Heart right ventricle (tissue), 16 donors: ENCODE data around the gene TMEM40. TPM values are rescaled to one million over a fixed set of nuclear protein-coding genes. Genes with fewer than 3 reads are reported as not detected.

Experiments
- ATAC-seq, 8 donors: fragments of 200-7000 bp; cut with Tn5 transposase; one replicate each; pipeline ENCODE4 v1.9.1; 2020; ENCODE audit warnings: mild to moderate bottlenecking in 8 of 8, moderate library complexity in 8 of 8, moderate number of reproducible peaks in 1 of 8
- DNase-seq, 2 donors: peaks; one replicate each; pipeline ENCODE4 v3.0.0-alpha.2; 2020
- H3K27ac ChIP-seq, 10 donors: fragments of 200-600 bp; sonication (generic) in 2 of 10; one replicate each; pipeline versions ENCODE4 v1.5.0 to v1.8.0; 2020 to 2022; ENCODE audit warnings: mild to moderate bottlenecking in 3 of 10
- H3K27me3 ChIP-seq, 7 donors: fragments of 200-600 bp; one replicate each; pipeline ENCODE4 v1.8.0; 2021 to 2022; ENCODE audit warnings: mild to moderate bottlenecking in 2 of 7
- H3K36me3 ChIP-seq, 9 donors: fragments of 200-600 bp; sonication (generic) in 1 of 9; one replicate each; pipeline versions ENCODE4 v1.5.0 to v1.8.0; 2020 to 2022; ENCODE audit warnings: mild to moderate bottlenecking in 2 of 9
- H3K4me1 ChIP-seq, 9 donors: fragments of 200-600 bp; sonication (generic) in 1 of 9; one replicate each; pipeline versions ENCODE4 v1.5.0 to v1.8.0; 2020 to 2022; ENCODE audit warnings: mild to moderate bottlenecking in 4 of 9
- H3K4me3 ChIP-seq, 10 donors: fragments of 200-600 bp; sonication (generic) in 2 of 10; one replicate each; pipeline versions ENCODE4 v1.5.0 to v1.8.0; 2020 to 2022; ENCODE audit warnings: mild to moderate bottlenecking in 7 of 10, moderate library complexity in 2 of 10
- H3K9me3 ChIP-seq, 11 donors: fragments of 200-600 bp in 10 of 11; sonication (generic) in 2 of 11; one replicate each; pipeline versions ENCODE4 v1.5.0 to v1.8.0; 2013 to 2022; ENCODE audit warnings: mild to moderate bottlenecking in 2 of 11, control low read depth in 1 of 11, moderate library complexity in 1 of 11
- WGBS, 2 donors: extraction: QIAGEN DNeasy Blood & Tissue Kit; methylation state at CpG; one replicate each; pipeline ENCODE4 v1.1.7; 2013; ENCODE audit warnings: inconsistent platforms in 1 of 2; 5-methylcytosine and 5-hydroxymethylcytosine counted together
- intact Hi-C, 10 donors: fragments of 100-400 bp; cut with DNase I; formaldehyde crosslinking; loops; one replicate each; pipeline versions ENCODE4 v1.11.1 to v1.14.2; 2022
- polyA plus RNA-seq, 2 donors: library from polyadenylated mRNA; stranded (reverse); fragments of 200-250 nt; gene quantifications; one replicate each; pipeline ENCODE4 v1.2.3, GENCODE V29; 2013
- total RNA-seq, 10 donors: library from RNA; stranded (reverse); fragmentation: NEBNext Ultra II Directional in 3 of 10; extraction: Animal tissue kit (Norgen Biotek cat#: 25700) in 3 of 10; gene quantifications; one replicate each; pipeline versions ENCODE4 v1.2.1 to v1.2.4, GENCODE V29; 2021 to 2023
- TF ChIP-seq, protein P1 (sequence below), 9 donors: fragments of 200-600 bp; sonication (generic) in 2 of 9; IDR thresholded peaks; one replicate each; pipeline versions ENCODE4 v1.5.0 to v1.8.0; 2021 to 2022; ENCODE audit warnings: antibody characterized with exemption in 9 of 9, mild to moderate bottlenecking in 5 of 9, moderate library complexity in 1 of 9
- donor health status: Arrhythmogenic right ventricular cardiomyopathy.
- donor health status: ischemic (EF 13 %, LVEDD 7.1; RV severe dilation, severe dysfunction).
- donor health status: healthy with polysubstance abuse.
- donor health status: DM: no; HTN: yes; CAD: no.
- donor health status: DM: no; HTN: no; CAD: no.
- donor health status: ischemic (EF 25% LVEDD 6.9; RV normal size, moderate dysfunction).
- donor health status: ischemic (EF 25% LVEDD 5.7; RV mildly dilated, moderate dysfunction).
- donor health status: healthy.
- donor health status: DM: yes; HTN: yes; CAD: no.
- donor health status: Ischemic cardiomyopathy.
- donor health status: ischemic (EF 35%, LVEDD 5.7; RV mildly dilated, moderate dysfunction).
- donor health status: nonischemic (EF 11% LVEDD 7.7; RV severe dilation, severe dysfunction).
- donor health status: DM: yes; HTN: yes; CAD: no.
- donor health status: PGD.
- donor health status: ischemic (EF 29% LVEDD 5.4; RV normal size, mild dysfunction).
- donor health status: nonischemic (EF 23%, LVEDD 6.1; RV moderate dilation, normal function).

Gene TMEM40
- total and polyA plus RNA-seq, 12 donors: 0.68 to 10.1 (median 2.3) TPM

DNA sequence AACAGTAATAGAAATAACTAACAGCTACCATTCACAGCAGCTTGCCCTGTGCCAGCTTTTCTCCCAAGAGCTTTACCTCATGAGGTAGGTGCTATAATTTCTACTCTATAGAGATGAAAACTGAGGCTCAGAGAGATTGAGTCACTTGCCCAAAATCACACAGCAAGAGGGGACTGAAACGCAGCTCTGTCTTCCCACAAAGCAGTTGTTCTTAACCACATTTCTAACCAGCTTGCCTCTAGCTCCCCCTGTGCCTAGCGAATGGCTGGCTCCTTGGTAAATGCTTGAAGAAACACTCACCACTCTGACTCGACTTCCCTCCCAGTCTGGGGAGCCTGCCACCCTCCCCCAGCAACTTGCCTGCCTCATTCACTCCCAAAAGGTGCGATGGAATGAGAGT lies 15.6 kb upstream of the TMEM40 start:
- Histone ChIP-seq H3K36me3 (no peaks in the 10 kb centered on the region), H3K27me3 (peaks cover 0 to 4% (median 0%) of the 10 kb centered on the region in 7 donors), H3K9me3 (no peaks in the 10 kb centered on the region), H3K27ac (no peak overlapping the region), H3K4me1 (peaks cover 0 to 16% (median 3%) of the 10 kb centered on the region in 9 donors), H3K4me3 (no peak overlapping the region)
- TF ChIP-seq, protein P1, sequence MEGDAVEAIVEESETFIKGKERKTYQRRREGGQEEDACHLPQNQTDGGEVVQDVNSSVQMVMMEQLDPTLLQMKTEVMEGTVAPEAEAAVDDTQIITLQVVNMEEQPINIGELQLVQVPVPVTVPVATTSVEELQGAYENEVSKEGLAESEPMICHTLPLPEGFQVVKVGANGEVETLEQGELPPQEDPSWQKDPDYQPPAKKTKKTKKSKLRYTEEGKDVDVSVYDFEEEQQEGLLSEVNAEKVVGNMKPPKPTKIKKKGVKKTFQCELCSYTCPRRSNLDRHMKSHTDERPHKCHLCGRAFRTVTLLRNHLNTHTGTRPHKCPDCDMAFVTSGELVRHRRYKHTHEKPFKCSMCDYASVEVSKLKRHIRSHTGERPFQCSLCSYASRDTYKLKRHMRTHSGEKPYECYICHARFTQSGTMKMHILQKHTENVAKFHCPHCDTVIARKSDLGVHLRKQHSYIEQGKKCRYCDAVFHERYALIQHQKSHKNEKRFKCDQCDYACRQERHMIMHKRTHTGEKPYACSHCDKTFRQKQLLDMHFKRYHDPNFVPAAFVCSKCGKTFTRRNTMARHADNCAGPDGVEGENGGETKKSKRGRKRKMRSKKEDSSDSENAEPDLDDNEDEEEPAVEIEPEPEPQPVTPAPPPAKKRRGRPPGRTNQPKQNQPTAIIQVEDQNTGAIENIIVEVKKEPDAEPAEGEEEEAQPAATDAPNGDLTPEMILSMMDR (IDR thresholded peaks at IDR 0.05): no peak
- DNase-seq (no peak), ATAC-seq (no peak)
- intact Hi-C loops: no loop called here
- 74 to 80% methylated on average over 4 of the region's 4 CpGs for WGBS, 2 donors

DNA sequence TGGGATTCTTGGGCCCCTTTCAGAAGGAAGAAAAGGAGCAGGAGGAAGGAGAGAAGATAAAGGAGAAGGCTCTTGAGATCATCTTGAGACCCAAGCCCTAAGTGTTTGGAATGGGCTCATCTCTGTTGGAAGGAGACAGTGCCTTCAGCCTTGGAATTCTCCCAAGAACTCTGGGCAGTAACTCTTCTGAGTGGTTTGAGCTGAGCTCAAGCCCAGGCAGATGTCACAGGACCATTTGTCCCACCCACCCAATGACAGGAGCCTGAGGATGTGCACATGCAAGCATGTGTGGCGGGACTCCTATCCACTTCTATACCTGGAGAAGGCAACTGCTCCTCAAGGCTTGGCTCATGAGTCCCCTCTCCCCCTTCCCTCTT lies 14.6 kb upstream of the TMEM40 start:
- H3K4me1 ChIP-seq: peaks cover 0 to 16% (median 3%) of the 10 kb centered on the region in 9 donors
- intact Hi-C loops: no loop called here
- H3K36me3 ChIP-seq: no peaks in the 10 kb centered on the region
- no peak for ATAC-seq
- H3K9me3 ChIP-seq: no peaks in the 10 kb centered on the region
- no peak for DNase-seq
- no peak overlapping the region for H3K4me3 ChIP-seq
- whole genome bisulfite sequencing, 2 donors: 88 to 92% methylated on average over 1 of the region's 1 CpG
- no peak overlapping the region for H3K27ac ChIP-seq
- H3K27me3 ChIP-seq: peaks cover 0 to 4% (median 0%) of the 10 kb centered on the region in 7 donors
- TF ChIP-seq, protein P1 (IDR thresholded peaks at IDR 0.05): no peak

DNA sequence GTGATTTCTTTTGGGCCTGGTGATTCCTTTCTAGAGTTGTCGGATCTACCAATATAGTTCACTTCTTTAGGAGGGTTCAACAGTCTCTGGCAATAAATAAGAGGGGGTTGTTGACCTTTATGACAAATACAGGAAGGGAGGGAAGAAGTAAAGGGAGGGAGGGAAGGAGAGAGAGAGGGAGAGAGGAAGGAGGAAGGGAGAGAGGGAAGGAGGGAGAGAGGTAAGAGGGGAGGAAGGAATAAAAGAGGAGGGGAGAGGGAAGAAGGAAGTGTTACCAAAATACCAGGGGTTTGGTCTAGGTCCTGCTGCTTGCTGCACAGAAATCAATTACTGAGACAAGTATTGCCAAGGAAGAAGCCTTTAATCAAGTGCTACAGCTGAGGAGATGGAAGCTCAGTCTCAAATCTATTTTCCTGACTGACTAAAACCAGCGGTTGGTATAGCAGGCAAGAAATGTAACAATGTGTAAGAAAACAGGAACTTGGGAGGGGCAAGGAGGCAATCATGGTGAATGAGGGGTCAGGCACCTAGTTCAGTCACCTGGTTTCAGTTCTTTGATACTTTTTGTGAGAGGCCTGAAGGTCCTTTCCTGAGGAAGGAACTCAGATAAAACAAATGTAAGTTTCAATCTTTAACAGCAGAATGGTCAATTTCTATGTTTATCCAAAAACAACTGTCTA lies 14.1 kb upstream of the TMEM40 start:
- Histone ChIP-seq H3K36me3 (no peaks in the 10 kb centered on the region), H3K9me3 (no peaks in the 10 kb centered on the region), H3K4me1 (peaks cover 0 to 16% (median 3%) of the 10 kb centered on the region in 9 donors), H3K27me3 (peaks cover 0 to 4% (median 0%) of the 10 kb centered on the region in 7 donors), H3K27ac (no peak overlapping the region), H3K4me3 (no peak overlapping the region)
- WGBS, 2 donors: 48 to 54% methylated on average over 2 of the region's 2 CpGs
- ATAC-seq: no peak
- intact Hi-C loops: no loop called here
- TF ChIP-seq, protein P1 (IDR thresholded peaks at IDR 0.05): no peak
- DNase-seq: no peak

DNA sequence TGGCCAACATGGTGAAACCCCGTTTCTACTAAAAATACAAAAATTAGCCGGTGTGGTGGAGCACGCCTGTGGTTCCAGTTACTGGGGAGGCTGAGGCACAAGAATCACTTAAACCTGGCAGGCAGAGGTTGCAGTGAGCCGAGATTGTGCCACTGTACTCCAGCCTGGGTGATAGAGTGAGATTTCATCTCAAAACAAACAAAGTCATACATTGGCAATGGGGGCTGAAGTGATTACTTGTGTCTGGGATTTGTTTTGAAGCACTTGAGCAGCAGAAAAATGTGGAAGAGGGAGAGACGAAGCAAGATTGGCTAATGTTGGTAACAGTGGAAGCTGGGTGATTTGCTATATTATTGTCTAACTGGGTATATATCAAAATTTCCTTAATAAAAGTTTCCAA lies 13.4 kb upstream of the TMEM40 start:
- Histone ChIP-seq H3K27me3 (peaks cover 0 to 4% (median 0%) of the 10 kb centered on the region in 7 donors), H3K4me3 (no peak overlapping the region), H3K9me3 (no peaks in the 10 kb centered on the region), H3K36me3 (no peaks in the 10 kb centered on the region), H3K27ac (no peak overlapping the region), H3K4me1 (peaks cover 0 to 16% (median 3%) of the 10 kb centered on the region in 9 donors)
- intact Hi-C loops: no loop called here
- 71 to 90% methylated on average over 5 of the region's 5 CpGs for WGBS, 2 donors
- no peak for ATAC-seq
- TF ChIP-seq, protein P1 (IDR thresholded peaks at IDR 0.05): no peak
- DNase-seq: no peak
